Hepatocyte (in vitro differentiated cells): ENCODE data around the gene HVCN1. TPM values are rescaled to one million over a fixed set of nuclear protein-coding genes. Genes with fewer than 3 reads are reported as not detected.

Source experiments
- DNase-seq: peaks from one replicate; pipeline ENCODE4 v3.0.0-alpha.2; 2016; ENCODE audit warnings: low spot score
- H2AFZ ChIP-seq: fragments of 200-600 bp; sonication (generic); 2 replicates; pipeline ENCODE4 v1.6.0; 2016; ENCODE audit warnings: antibody characterized with exemption, mild to moderate bottlenecking
- H3K27ac ChIP-seq: fragments of 200-600 bp; sonication (generic); 2 replicates; pipeline ENCODE4 v1.5.1; 2016; ENCODE audit warnings: mild to moderate bottlenecking
- H3K27me3 ChIP-seq: fragments of 200-600 bp; sonication (generic); 2 replicates; pipeline ENCODE4 v1.6.1; 2016
- H3K36me3 ChIP-seq: fragments of 200-600 bp; sonication (generic); replicated peaks from 2 replicates; pipeline ENCODE4 v1.5.1; 2016; ENCODE audit warnings: low read depth; ENCODE audit not compliant: insufficient read depth
- H3K4me1 ChIP-seq: fragments of 200-600 bp; sonication (generic); 2 replicates; pipeline ENCODE4 v1.5.1; 2016; ENCODE audit warnings: mild to moderate bottlenecking, moderate library complexity; ENCODE audit not compliant: insufficient read depth
- H3K4me2 ChIP-seq: fragments of 200-600 bp; sonication (generic); 2 replicates; pipeline ENCODE4 v1.6.0; 2016
- H3K4me3 ChIP-seq: fragments of 200-600 bp; sonication (generic); 2 replicates; pipeline ENCODE4 v1.5.1; 2016; ENCODE audit warnings: mild to moderate bottlenecking
- H3K79me2 ChIP-seq: fragments of 200-600 bp; sonication (generic); 2 replicates; pipeline ENCODE4 v1.6.0; 2017; ENCODE audit warnings: mild to moderate bottlenecking
- H3K9me2 ChIP-seq: fragments of 200-600 bp; sonication (generic); replicated peaks from 2 replicates; pipeline ENCODE4 v1.6.0; 2017; ENCODE audit warnings: mild to moderate bottlenecking; ENCODE audit not compliant: insufficient read depth
- H3K9me3 ChIP-seq: fragments of 200-600 bp; sonication (generic); 2 replicates; pipeline ENCODE4 v1.5.1; 2016; ENCODE audit warnings: low read depth, mild to moderate bottlenecking
- H4K20me1 ChIP-seq: fragments of 200-600 bp; sonication (generic); 2 replicates; pipeline ENCODE4 v1.6.0; 2016; ENCODE audit warnings: mild to moderate bottlenecking; ENCODE audit not compliant: insufficient read depth, poor library complexity, severe bottlenecking
- CTCF ChIP-seq: fragments of 200-600 bp; sonication (generic); IDR thresholded peaks from 2 replicates; pipeline ENCODE4 v1.5.1; 2016; ENCODE audit warnings: antibody characterized with exemption, mild to moderate bottlenecking; ENCODE audit not compliant: poor library complexity
- EZH2 ChIP-seq: fragments of 200-600 bp; sonication (generic); IDR thresholded peaks from 2 replicates; pipeline ENCODE4 v1.6.1; 2016; ENCODE audit warnings: antibody characterized with exemption, mild to moderate bottlenecking, borderline replicate concordance
- EZH2phosphoT487 ChIP-seq: fragments of 200-600 bp; sonication (generic); IDR thresholded peaks from one replicate; pipeline ENCODE4 v1.6.1; 2018; ENCODE audit warnings: antibody characterized with exemption, mild to moderate bottlenecking, low read depth, moderate library complexity; ENCODE audit not compliant: unreplicated experiment, severe bottlenecking
- WGBS: methylation state at CpG from one replicate; pipeline ENCODE4 v1.1.6; 2016; ENCODE audit warnings: low lambda C conversion rate; ENCODE audit errors: missing lambda C conversion rate; 5-methylcytosine and 5-hydroxymethylcytosine counted together
- polyA plus RNA-seq: library from polyadenylated mRNA; unstranded; fragments of >200 nt; fragmentation: Nextera tagmentation; extraction: Ambion mirVana; gene quantifications from 2 replicates; pipeline ENCODE4 v1.2.1, GENCODE V29; 2016
- total RNA-seq: library from RNA; depleted of rRNA; stranded (reverse); fragments of >200 nt; gene quantifications from 2 replicates; pipeline ENCODE4 v1.2.3, GENCODE V29; 2014

The HVCN1 gene
- total and polyA plus RNA-seq, 2 experiments from 2014 or later: 5.8 to 8.9 TPM

- WGBS: 77% methylated on average over 5 of the region's 5 CpGs
- H3K36me3 ChIP-seq: no peaks in the 10 kb centered on the region
- no peak overlapping the region for H3K4me3 ChIP-seq
- no peak for DNase-seq
- no peaks in the 10 kb centered on the region for H3K27me3 ChIP-seq
- H3K27ac ChIP-seq: no peak overlapping the region
- peak overlapping the region; percentile 26 for H3K4me2 ChIP-seq
- peaks cover 24% of the 10 kb centered on the region for H3K4me1 ChIP-seq
- peaks cover 70% of the 10 kb centered on the region for H4K20me1 ChIP-seq
- H3K9me3 ChIP-seq: no peaks in the 10 kb centered on the region
- peaks cover 100% of the 10 kb centered on the region for H3K79me2 ChIP-seq
- no peaks in the 10 kb centered on the region for H3K9me2 ChIP-seq
- no peak overlapping the region for H2AFZ ChIP-seq
- TF ChIP-seq EZH2: no peak
- no peak for TF ChIP-seq EZH2phosphoT487
- no peak for TF ChIP-seq CTCF
Observed at GRCh38 chr12:110733089-110733715, 44.3 kb upstream of the HVCN1 start.

GRCh38 chr12:110732572-110732971 is 43.7 kb upstream of the HVCN1 start:
- H3K27me3 ChIP-seq: no peaks in the 10 kb centered on the region
- no peak for DNase-seq
- H3K79me2 ChIP-seq: peaks cover 97% of the 10 kb centered on the region
- H3K4me3 ChIP-seq: no peak overlapping the region
- H3K36me3 ChIP-seq: no peaks in the 10 kb centered on the region
- no peak for TF ChIP-seq EZH2phosphoT487
- no peak for TF ChIP-seq EZH2
- TF ChIP-seq CTCF: no peak
- peaks cover 64% of the 10 kb centered on the region for H4K20me1 ChIP-seq
- no peak overlapping the region for H2AFZ ChIP-seq
- no peak overlapping the region for H3K4me2 ChIP-seq
- 70% methylated on average over 3 of the region's 3 CpGs for WGBS
- H3K9me2 ChIP-seq: no peaks in the 10 kb centered on the region
- peaks cover 24% of the 10 kb centered on the region for H3K4me1 ChIP-seq
- no peaks in the 10 kb centered on the region for H3K9me3 ChIP-seq
- no peak overlapping the region for H3K27ac ChIP-seq

- no peak for TF ChIP-seq CTCF
- no peak for TF ChIP-seq EZH2phosphoT487
- no peak for TF ChIP-seq EZH2
Observed at GRCh38 chr12:110731479-110731878, 42.6 kb upstream of the HVCN1 start.

More at GRCh38 chr12:110731479-110731878, 42.6 kb upstream of the HVCN1 start:
- Histone ChIP-seq H4K20me1 (peaks cover 57% of the 10 kb centered on the region), H3K4me2 (no peak overlapping the region), H3K79me2 (peaks cover 97% of the 10 kb centered on the region), H3K27ac (no peak overlapping the region), H3K27me3 (no peaks in the 10 kb centered on the region), H2AFZ (no peak overlapping the region), H3K9me3 (no peaks in the 10 kb centered on the region), H3K36me3 (no peaks in the 10 kb centered on the region), H3K4me1 (peaks cover 24% of the 10 kb centered on the region), H3K4me3 (no peak overlapping the region), H3K9me2 (no peaks in the 10 kb centered on the region)
- 61% methylated on average over 2 of the region's 2 CpGs for WGBS
- DNase-seq: no peak
